Calu3 (cell line): ENCODE results near the gene APBA1. TPM values are rescaled to one million over a fixed set of nuclear protein-coding genes. Genes with fewer than 3 reads are reported as not detected.

Experiments used
- BruUV-seq: library from RNA; stranded (reverse); fragments of 400-500 nt; replicated peaks from 2 replicates; lab custom pipeline; 2021; lab: Mats Ljungman, UMichigan
- CTCF ChIA-PET: fragments of 300-600 bp; sonication (Branson Sonifier 250); formaldehyde crosslinking; loops from one replicate; lab custom pipeline; 2022; ENCODE audit warnings: antibody characterized with exemption; lab: Charles Lee
- DNase-seq: peaks from one replicate; pipeline ENCODE4 v3.0.0; 2022
- H3K27ac Mint-ChIP-seq: one replicate; pipeline ENCODE4 v1.8.0; 2022; ENCODE audit warnings: mixed read lengths; ENCODE audit not compliant: unreplicated experiment
- H3K27me3 Mint-ChIP-seq: one replicate; pipeline ENCODE4 v1.8.0; 2022; ENCODE audit warnings: mixed read lengths; ENCODE audit not compliant: unreplicated experiment
- H3K36me3 Mint-ChIP-seq: one replicate; pipeline ENCODE4 v1.8.0; 2022; ENCODE audit warnings: mild to moderate bottlenecking, moderate library complexity, mixed read lengths; ENCODE audit not compliant: insufficient read depth, unreplicated experiment
- H3K4me1 Mint-ChIP-seq: one replicate; pipeline ENCODE4 v1.8.0; 2022; ENCODE audit warnings: mild to moderate bottlenecking, low read depth, mixed read lengths; ENCODE audit not compliant: unreplicated experiment
- H3K4me3 Mint-ChIP-seq: one replicate; pipeline ENCODE4 v1.8.0; 2022; ENCODE audit warnings: mild to moderate bottlenecking, low read depth, moderate library complexity, mixed read lengths; ENCODE audit not compliant: unreplicated experiment
- H3K9me3 Mint-ChIP-seq: one replicate; pipeline ENCODE4 v1.8.0; 2022; ENCODE audit warnings: low read depth, mixed read lengths; ENCODE audit not compliant: unreplicated experiment
- intact Hi-C: fragments of 100-400 bp; cut with micrococcal nuclease; formaldehyde crosslinking; loops from one replicate; pipeline ENCODE4 v1.10.0; 2022; ENCODE audit not compliant: unreplicated experiment
- total RNA-seq: library from RNA; stranded (reverse); gene quantifications from 2 replicates; pipeline ENCODE4 v1.2.3, GENCODE V29; 2022
- TF ChIP-seq, protein P1 (sequence below): fragments of 200-600 bp; IDR thresholded peaks from one replicate; pipeline ENCODE4 v1.8.0; 2022; ENCODE audit warnings: antibody characterized with exemption; ENCODE audit not compliant: unreplicated experiment

APBA1 gene
- total RNA-seq, 1 experiment from 2014 or later: 4.4 TPM

GRCh38 chr9:69649566-69650250 lies 22.5 kb downstream of the APBA1 start:
- no TSS peak for BruUV-seq
- CTCF ChIA-PET: no interaction called here
- H3K36me3 Mint-ChIP-seq: no peaks in the 10 kb centered on the region
- H3K9me3 Mint-ChIP-seq: no peaks in the 10 kb centered on the region
- no peak overlapping the region for H3K4me3 Mint-ChIP-seq
- no peak overlapping the region for H3K27ac Mint-ChIP-seq
- DNase-seq: no peak
- intact Hi-C loops: no loop called here
- no peaks in the 10 kb centered on the region for H3K27me3 Mint-ChIP-seq
- TF ChIP-seq, protein P1, sequence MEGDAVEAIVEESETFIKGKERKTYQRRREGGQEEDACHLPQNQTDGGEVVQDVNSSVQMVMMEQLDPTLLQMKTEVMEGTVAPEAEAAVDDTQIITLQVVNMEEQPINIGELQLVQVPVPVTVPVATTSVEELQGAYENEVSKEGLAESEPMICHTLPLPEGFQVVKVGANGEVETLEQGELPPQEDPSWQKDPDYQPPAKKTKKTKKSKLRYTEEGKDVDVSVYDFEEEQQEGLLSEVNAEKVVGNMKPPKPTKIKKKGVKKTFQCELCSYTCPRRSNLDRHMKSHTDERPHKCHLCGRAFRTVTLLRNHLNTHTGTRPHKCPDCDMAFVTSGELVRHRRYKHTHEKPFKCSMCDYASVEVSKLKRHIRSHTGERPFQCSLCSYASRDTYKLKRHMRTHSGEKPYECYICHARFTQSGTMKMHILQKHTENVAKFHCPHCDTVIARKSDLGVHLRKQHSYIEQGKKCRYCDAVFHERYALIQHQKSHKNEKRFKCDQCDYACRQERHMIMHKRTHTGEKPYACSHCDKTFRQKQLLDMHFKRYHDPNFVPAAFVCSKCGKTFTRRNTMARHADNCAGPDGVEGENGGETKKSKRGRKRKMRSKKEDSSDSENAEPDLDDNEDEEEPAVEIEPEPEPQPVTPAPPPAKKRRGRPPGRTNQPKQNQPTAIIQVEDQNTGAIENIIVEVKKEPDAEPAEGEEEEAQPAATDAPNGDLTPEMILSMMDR: no peak
- H3K4me1 Mint-ChIP-seq: peaks cover 12% of the 10 kb centered on the region

DNA sequence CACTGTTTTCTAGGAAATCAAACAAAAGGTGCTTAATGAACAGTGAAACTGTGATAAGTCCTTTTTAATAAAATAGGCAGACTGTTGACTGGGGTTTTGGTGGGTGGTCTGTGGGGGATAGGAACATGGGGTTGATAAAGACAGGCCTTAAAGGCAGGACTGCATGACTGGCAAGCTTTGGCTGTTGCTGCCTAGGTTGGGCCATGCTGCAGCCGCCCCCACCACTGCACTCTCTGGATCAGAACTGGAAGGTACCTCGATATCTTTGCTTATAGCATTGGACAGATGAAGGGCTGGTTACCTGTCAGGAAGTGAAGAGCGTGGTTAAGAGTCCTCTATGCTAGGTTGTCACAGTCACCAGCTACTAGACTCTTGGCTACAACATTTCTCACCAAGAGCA lies 24.4 kb downstream of the APBA1 start:
- intact Hi-C loops: no loop called here
- Mint-ChIP-seq H3K4me3 (no peak overlapping the region), H3K4me1 (peaks cover 15% of the 10 kb centered on the region), H3K27ac (no peak overlapping the region), H3K36me3 (no peaks in the 10 kb centered on the region), H3K9me3 (no peaks in the 10 kb centered on the region), H3K27me3 (no peaks in the 10 kb centered on the region)
- CTCF ChIA-PET: no interaction called here
- DNase-seq: no peak
- no TSS peak for BruUV-seq
- TF ChIP-seq, protein P1: no peak

GRCh38 chr9:69646810-69647209 lies 25.4 kb downstream of the APBA1 start:
- intact Hi-C loops: no loop called here
- DNase-seq: no peak
- Mint-ChIP-seq H3K9me3 (no peaks in the 10 kb centered on the region), H3K4me1 (peaks cover 15% of the 10 kb centered on the region), H3K4me3 (no peak overlapping the region), H3K27ac (no peak overlapping the region), H3K27me3 (no peaks in the 10 kb centered on the region), H3K36me3 (no peaks in the 10 kb centered on the region)
- CTCF ChIA-PET: interaction anchor here (0.6 kb wide), 1 partner anchor 30 kb away, joined by 3 read pairs; no protein-coding TSS in a partner anchor
- BruUV-seq: no TSS peak
- TF ChIP-seq, protein P1: no peak

- TF ChIP-seq, protein P1: no peak
- no TSS peak for BruUV-seq
- peaks cover 15% of the 10 kb centered on the region for H3K4me1 Mint-ChIP-seq
- H3K27me3 Mint-ChIP-seq: no peaks in the 10 kb centered on the region
- no peaks in the 10 kb centered on the region for H3K9me3 Mint-ChIP-seq
- CTCF ChIA-PET: interaction anchor here (1.2 kb wide), 1 partner anchor 28 kb away, joined by 3 read pairs; no protein-coding TSS in a partner anchor
- intact Hi-C loops: no loop called here
- H3K4me3 Mint-ChIP-seq: peak overlapping the region; percentile 47
- no peaks in the 10 kb centered on the region for H3K36me3 Mint-ChIP-seq
- no peak overlapping the region for H3K27ac Mint-ChIP-seq
- DNase-seq: peak; percentile 75
Observed at GRCh38 chr9:69645488-69645887, 26.7 kb downstream of the APBA1 start.
